GM21447 (cell line): ENCODE data around the gene CCT4.
A peak's percentile ranks its signal among the peaks of the same experiment; 100 is the strongest.
"Not testable (repeated sequence)": the region's sequence is repeated elsewhere in the genome, so short reads cannot be mapped to it uniquely, and the experiment has no call there.

Source experiments
- ATAC-seq: cut with Tn5 transposase; IDR thresholded peaks from one replicate; pipeline ENCODE4 v1.9.1; 2021; ENCODE audit not compliant: unreplicated experiment

CCT4 gene, protein sequence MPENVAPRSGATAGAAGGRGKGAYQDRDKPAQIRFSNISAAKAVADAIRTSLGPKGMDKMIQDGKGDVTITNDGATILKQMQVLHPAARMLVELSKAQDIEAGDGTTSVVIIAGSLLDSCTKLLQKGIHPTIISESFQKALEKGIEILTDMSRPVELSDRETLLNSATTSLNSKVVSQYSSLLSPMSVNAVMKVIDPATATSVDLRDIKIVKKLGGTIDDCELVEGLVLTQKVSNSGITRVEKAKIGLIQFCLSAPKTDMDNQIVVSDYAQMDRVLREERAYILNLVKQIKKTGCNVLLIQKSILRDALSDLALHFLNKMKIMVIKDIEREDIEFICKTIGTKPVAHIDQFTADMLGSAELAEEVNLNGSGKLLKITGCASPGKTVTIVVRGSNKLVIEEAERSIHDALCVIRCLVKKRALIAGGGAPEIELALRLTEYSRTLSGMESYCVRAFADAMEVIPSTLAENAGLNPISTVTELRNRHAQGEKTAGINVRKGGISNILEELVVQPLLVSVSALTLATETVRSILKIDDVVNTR

DNA sequence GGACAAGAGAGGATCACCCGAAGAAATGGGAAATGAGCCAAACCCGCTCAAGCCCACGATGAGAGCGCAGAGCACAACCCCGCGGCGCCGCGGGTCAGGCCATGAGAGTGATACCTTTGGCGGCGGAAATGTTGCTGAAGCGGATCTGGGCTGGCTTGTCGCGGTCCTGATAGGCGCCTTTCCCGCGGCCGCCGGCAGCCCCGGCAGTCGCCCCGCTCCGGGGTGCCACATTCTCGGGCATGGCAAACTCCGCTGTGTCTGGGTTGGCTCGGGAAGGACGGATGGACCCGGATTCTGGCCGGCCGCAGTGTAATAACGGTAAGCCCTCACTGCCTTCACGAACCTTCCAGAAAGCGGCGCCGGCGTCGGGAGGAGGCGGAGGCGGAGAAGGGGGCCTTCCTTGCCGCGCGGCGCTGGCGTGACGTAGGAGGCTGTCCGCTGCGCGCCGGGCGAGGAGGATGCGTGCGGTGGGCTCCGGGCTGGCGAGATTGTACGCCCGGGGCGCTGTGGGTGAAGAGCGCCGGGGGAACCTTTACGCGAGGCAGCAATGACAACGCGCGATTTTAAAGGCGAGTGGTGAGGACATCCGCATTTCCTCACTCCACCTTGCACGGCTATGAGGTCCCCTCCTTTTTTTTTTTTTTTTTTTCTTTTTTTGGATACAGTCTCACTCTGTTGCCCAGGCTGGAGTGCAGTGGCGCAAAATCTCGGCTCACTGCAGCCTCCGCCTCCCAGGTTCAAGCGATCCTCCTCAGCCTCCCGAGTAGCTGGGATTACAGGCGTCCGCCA lies at the start of gene CCT4:
Gene CCT4, minus strand, starts transcription at position 390 of the 789 bp plus-strand sequence. Its CDS starts 149 bp downstream, at position 241.
- peak; percentile 70 for ATAC-seq

GRCh38 chr2:61937886-61938285 lies 49.4 kb upstream of the CCT4 start:
- ATAC-seq: no peak

- ATAC-seq: no peak
These were observed 48.6 kb upstream of the CCT4 start for GRCh38 chr2:61937098-61937497.

GRCh38 chr2:61928826-61929461 lies 40.5 kb upstream of the CCT4 start:
- no peak for ATAC-seq

DNA sequence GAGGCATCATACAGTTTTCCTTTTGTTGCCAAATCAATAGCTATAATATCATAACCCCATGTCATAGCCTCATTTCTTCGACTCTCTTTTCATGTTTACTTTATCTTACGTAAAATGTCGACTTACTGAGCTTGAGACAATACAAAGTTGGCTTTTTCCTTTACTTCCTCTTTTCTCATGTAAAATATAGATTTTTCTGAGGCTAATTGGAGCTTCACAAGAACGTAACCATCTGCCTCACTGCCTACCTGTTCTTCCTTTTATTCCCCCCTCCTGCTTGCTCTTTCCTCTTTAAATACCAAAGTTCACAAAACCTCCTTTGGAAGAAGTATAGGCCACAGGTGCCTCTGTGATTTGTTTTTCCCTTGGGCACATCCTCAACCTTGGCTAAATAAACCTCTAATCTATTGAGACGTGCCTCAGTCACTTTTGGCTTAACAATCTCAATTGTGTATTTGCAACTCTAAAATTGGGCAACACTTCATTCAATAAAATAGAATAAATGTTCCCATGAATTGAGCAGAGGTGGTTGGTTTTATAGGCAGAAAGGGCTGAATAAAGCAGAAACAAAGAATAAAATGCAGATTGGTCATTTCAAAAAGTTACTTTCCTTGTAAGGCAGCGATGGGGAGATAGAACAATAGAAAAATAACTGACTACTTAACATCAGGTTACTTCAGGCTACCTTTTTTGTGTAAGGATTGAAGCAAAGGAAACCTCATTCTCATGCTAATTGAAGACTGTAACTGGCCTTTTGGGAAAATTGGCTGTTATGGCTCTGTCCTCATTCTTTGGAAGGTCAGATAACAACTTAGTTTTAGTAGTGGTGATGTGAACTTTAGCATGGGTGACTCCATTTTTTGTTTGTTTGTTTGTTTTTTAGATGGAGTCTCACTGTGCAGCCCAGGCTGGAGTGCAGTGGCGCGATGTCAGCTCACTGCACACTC lies 38.3 kb upstream of the CCT4 start:
- no peak for ATAC-seq

DNA sequence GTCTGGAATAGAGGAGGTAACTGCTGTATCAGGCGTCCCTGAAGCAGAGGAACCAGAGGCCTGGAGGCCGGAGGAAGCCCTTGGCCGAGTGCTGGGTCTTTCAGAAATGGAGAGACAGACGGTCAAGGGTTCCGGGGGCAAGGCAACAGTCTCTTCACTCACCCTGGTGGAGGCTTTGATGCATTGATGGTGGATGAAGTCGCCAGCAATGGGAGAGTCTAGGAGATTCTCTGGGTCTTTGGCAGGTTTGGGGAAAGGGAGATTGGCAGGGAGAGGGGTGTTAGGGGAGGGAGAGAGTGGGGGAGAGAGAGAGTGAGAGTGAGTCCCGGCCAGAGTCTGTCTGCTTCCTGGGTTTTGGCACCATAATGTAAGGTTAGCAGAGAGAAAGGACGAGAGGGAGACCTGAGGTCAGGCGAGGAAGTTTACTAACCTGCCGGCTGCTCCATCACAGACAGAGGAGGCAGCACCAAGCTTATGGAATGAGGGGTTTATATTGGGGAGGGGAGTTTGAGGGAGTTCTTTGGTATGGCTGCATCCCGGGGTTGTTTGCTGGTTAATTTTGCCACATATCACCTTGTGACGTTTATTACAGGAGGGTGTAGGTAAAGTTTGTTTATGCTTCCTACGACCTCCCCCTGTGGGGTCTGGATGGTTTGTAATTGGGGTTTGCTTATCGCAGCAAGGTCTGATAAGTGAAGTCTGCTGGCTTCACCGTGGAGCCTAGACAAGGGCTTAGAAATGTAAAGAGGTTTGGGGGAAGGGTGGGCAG lies 36.6 kb upstream of the CCT4 start:
- no peak for ATAC-seq

DNA sequence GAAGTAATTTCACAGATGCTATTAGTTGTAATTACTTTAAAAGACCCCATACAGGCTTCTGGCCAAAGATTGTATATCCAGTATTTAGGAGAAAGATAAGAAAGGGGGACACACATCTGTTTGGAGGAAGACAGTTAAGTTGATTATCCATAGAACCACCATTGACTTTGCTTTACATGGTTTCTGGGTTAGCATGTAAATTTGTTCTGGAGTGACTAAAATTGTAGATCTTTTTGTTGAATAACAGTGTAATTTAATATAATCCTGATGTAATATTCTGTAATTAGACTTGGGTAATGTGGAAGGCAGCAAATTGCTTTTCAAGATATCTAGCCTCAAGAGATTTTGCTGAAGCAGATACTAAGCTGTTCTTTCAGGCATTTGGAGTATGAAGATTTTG lies 34.3 kb upstream of the CCT4 start:
- ATAC-seq: no peak

DNA sequence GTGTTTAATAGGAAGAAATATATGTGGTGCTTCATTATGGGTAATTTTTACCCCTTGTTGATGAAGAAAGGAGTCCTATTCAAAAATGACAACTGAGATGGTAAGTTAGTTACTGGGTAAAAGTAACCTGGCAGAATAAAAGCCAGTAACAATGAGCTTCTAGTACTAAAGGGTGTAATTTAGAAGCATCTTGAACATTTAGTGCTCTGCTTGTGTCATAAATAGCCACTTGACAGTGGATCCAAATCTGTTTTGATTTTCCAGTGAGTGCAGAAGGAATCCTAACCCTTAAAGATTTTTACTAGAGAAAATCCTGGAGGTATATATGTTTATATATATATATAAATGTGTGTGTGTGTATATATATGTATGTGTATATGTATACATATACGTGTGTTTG lies 32.1 kb upstream of the CCT4 start:
- ATAC-seq: no peak

- ATAC-seq: not testable (repeated sequence)
These were observed 26.3 kb upstream of the CCT4 start for GRCh38 chr2:61914794-61915193.

DNA sequence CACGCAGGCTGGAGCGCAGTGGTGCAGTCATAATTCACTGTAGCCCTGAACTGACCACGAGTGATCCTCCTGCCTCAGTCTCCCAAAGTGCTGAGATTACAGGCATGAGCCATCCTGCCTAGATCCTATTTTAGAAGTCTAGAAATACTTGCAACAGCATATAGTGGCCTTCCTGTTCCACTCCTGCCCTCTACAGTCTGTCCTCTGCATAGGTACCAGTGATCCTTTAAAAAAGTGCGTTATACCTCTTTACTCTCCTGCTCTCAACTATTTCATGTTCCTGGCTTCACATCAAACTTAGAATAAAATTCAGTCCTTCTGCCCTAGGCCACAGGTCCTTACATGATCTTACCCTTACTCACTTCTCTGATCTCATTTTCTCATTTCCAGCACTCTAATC lies 23.1 kb upstream of the CCT4 start:
- no peak for ATAC-seq

DNA sequence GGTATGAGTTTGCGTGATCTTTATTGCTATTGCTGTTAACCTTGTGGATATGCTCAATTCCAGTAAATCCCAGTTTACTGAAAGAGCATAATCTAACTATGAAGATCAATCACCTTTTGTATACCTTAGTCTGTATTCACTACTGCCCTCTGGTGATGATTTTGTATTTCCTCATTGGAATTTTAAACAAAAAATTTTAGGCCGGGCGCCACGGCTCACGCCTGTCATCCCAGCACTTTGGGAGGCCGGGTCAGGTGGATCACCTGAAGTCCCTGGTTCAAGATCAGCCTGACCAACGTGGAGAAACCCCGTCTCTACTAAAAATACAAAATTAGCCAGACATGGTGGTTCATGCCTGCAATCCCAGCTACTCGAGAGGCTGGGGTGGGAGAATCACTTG lies 22.1 kb upstream of the CCT4 start:
- no peak for ATAC-seq

GRCh38 chr2:61909116-61909515 lies 20.7 kb upstream of the CCT4 start:
- ATAC-seq: no peak

GRCh38 chr2:61906186-61906470 lies 17.7 kb upstream of the CCT4 start:
- peak; percentile 11 for ATAC-seq

DNA sequence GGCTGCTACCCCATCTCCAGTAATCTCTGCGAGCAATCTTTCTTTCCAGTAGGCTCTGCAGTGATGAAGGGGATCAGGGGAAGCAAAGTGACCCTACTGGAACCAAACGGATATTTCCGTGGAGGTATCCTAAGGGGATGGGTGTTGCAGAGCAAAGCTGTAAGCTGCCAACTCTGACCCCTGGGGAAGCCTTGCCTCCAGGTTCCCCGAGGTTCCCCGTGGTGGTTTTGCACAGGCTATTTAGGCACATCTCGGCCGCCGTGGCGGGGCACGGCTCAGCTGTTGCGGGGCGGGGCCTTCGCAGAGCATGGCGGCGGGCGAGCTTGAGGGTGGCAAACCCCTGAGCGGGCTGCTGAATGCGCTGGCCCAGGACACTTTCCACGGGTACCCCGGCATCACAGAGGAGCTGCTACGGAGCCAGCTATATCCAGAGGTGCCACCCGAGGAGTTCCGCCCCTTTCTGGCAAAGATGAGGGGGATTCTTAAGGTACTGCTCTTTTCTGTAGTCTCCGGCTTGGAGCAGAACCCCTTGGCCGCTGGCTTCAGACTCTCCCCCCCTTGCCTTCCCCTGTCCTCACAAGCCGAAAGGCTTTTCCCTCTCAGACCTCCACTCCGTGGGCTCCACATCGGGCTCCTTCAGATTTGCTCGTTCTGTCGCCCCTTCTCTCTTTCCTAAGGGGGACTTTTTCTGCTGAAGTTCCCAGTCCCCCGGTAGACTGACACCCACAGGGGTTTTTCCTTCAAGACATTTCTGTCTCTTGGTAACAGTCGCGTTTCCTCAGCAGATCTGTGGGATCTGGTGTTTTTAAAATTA lies 17.1 kb upstream of the CCT4 start, which contains the start of gene COMMD1:
Gene COMMD1, plus strand, starts transcription at position 303 of the 814 bp plus-strand sequence. Its CDS starts 5 bp downstream, at position 308.
- peak; percentile 99 for ATAC-seq

- ATAC-seq: no peak
These were observed 11.8 kb upstream of the CCT4 start for GRCh38 chr2:61900281-61900680.

DNA sequence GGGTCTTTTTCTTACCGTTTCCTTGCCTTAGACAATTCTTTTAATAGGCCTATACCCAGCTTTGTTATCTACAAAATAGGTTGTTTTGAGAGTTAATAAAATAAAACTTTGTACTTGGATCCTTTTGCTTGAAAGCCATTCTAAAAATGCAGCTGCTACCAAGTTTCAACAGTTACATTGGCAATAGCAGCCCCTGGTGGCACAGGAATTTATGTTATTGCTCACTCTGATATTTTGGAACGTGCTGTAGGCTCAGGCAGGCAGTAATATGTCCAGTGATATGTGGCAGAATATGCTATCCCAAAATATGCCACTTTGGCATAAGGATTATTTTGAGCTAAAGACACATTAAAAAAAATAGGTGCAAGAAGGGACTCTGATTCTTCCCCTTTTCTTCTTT lies 10.4 kb upstream of the CCT4 start:
- ATAC-seq: no peak

GRCh38 chr2:61887717-61888266 lies 664 bp downstream of the CCT4 start:
- no peak for ATAC-seq

GRCh38 chr2:61885896-61886603 lies 2.4 kb downstream of the CCT4 start:
- ATAC-seq: no peak
